ENCODE measurements around the gene C3orf20. TPM values are rescaled to one million over a fixed set of nuclear protein-coding genes. Genes with fewer than 3 reads are reported as not detected.
A peak's percentile ranks its signal among the peaks of the same experiment; 100 is the strongest.

The C3orf20 gene
- total and polyA plus RNA-seq, 9 of the 15 experiments (the other 6 are each of a cell fraction or from before 2014, with no cell fraction given) = 0.04 TPM; not detected in 8

DNA sequence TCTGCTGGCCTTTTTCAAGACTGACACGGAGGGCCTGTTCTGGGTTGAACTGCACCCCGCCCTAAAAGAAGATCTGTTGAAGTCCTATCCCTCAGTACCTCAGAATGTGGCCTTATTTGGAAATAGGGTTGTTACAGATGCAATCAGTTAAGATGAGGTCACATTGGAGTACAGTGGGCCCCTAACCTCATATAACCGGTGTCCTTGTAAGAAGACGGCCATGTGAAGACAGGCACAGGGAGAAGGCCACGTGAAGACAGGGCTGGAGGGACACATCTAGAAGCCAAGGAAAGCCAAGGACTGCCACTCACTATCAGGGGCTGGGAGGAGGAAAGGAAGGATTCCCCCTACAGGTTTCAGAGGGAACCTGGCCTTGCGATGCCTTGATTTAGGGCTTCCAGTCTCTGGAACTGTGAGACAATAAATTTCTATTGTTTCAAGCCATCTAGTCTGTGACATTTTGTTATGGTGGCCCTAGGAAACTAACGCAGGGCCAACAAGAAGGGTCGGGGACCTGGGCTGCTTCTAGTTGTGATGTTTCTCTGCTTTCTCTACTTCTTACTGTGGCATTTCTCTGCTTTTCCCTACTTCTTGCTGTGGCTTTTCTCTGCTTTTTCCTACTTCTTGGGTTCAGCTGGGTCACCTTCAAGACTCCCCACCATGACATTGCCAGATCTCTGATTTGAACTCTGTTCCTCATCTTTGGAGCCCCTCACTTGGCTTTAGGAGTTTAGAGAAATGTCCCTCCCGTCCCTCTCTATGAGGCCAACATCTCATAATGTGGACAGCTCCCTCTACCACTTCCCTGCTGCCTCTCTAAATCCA is 28.1 kb upstream of the C3orf20 start (continued):
- TF ChIP-seq, protein P1, sequence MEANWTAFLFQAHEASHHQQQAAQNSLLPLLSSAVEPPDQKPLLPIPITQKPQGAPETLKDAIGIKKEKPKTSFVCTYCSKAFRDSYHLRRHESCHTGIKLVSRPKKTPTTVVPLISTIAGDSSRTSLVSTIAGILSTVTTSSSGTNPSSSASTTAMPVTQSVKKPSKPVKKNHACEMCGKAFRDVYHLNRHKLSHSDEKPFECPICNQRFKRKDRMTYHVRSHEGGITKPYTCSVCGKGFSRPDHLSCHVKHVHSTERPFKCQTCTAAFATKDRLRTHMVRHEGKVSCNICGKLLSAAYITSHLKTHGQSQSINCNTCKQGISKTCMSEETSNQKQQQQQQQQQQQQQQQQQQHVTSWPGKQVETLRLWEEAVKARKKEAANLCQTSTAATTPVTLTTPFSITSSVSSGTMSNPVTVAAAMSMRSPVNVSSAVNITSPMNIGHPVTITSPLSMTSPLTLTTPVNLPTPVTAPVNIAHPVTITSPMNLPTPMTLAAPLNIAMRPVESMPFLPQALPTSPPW (CRISPR knock-in tag; IDR thresholded peaks at IDR 0.05) = peak; percentile 88
- no peak for TF ChIP-seq FOXP1 (CRISPR knock-in tag; IDR thresholded peaks at IDR 0.05)
- TF ChIP-seq ASH1L (IDR thresholded peaks at IDR 0.05; ENCODE audit: borderline replicate concordance, low read depth, partially characterized antibody) = no peak
- TF ChIP-seq NCOA2 (IDR thresholded peaks at IDR 0.05; ENCODE audit: partially characterized antibody in 2 of 2) = no peak
- no peak for TF ChIP-seq POLR3A (IDR thresholded peaks at IDR 0.05; ENCODE audit: borderline replicate concordance, extremely low read depth, insufficient read depth, insufficient read length)
- TF ChIP-seq MYC (IDR thresholded peaks at IDR 0.05; ENCODE audit: low read depth, low read length) = peak; percentile 92
- TF ChIP-seq MYC (CRISPR knock-in tag; IDR thresholded peaks at IDR 0.05; ENCODE audit: borderline replicate concordance, low read depth) = no peak
- no peak for TF ChIP-seq KDM1A (IDR thresholded peaks at IDR 0.05)
- TF ChIP-seq ZNF507 (tag; conservative IDR thresholded peaks at IDR 0.05) = no peak
- TF ChIP-seq ZNF217 (CRISPR knock-in tag; IDR thresholded peaks at IDR 0.05) = no peak
- TF ChIP-seq, protein P2, sequence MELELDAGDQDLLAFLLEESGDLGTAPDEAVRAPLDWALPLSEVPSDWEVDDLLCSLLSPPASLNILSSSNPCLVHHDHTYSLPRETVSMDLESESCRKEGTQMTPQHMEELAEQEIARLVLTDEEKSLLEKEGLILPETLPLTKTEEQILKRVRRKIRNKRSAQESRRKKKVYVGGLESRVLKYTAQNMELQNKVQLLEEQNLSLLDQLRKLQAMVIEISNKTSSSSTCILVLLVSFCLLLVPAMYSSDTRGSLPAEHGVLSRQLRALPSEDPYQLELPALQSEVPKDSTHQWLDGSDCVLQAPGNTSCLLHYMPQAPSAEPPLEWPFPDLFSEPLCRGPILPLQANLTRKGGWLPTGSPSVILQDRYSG (tag; conservative IDR thresholded peaks at IDR 0.05; ENCODE audit: low read depth) = no peak; the same call in none of the 2 replicates
- TF ChIP-seq THRAP3 (IDR thresholded peaks at IDR 0.05; ENCODE audit: borderline replicate concordance) = no peak
- TF ChIP-seq, protein P3, sequence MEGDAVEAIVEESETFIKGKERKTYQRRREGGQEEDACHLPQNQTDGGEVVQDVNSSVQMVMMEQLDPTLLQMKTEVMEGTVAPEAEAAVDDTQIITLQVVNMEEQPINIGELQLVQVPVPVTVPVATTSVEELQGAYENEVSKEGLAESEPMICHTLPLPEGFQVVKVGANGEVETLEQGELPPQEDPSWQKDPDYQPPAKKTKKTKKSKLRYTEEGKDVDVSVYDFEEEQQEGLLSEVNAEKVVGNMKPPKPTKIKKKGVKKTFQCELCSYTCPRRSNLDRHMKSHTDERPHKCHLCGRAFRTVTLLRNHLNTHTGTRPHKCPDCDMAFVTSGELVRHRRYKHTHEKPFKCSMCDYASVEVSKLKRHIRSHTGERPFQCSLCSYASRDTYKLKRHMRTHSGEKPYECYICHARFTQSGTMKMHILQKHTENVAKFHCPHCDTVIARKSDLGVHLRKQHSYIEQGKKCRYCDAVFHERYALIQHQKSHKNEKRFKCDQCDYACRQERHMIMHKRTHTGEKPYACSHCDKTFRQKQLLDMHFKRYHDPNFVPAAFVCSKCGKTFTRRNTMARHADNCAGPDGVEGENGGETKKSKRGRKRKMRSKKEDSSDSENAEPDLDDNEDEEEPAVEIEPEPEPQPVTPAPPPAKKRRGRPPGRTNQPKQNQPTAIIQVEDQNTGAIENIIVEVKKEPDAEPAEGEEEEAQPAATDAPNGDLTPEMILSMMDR (IDR thresholded peaks at IDR 0.05 in 2 of 3, conservative IDR thresholded peaks at IDR 0.05 in 1 of 3; ENCODE audit: insufficient read depth in 2 of 3, low read depth in 1 of 3, low read length in 3 of 3) = peak; percentile 36 to 57 (median 53); a peak in 3 of 6 replicates
- no peak for TF ChIP-seq NBN (IDR thresholded peaks at IDR 0.05; ENCODE audit: low read depth)
- TF ChIP-seq MTF1 (CRISPR knock-in tag; IDR thresholded peaks at IDR 0.05; ENCODE audit: borderline replicate concordance) = no peak
- no peak for TF ChIP-seq TCF7 (IDR thresholded peaks at IDR 0.05; ENCODE audit: borderline replicate concordance)
- TF ChIP-seq POLR3G (IDR thresholded peaks at IDR 0.05; ENCODE audit: extremely low read depth, insufficient read length, insufficient replicate concordance) = no peak
- TF ChIP-seq, protein P4, sequence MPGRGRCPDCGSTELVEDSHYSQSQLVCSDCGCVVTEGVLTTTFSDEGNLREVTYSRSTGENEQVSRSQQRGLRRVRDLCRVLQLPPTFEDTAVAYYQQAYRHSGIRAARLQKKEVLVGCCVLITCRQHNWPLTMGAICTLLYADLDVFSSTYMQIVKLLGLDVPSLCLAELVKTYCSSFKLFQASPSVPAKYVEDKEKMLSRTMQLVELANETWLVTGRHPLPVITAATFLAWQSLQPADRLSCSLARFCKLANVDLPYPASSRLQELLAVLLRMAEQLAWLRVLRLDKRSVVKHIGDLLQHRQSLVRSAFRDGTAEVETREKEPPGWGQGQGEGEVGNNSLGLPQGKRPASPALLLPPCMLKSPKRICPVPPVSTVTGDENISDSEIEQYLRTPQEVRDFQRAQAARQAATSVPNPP (IDR thresholded peaks at IDR 0.05; ENCODE audit: borderline replicate concordance, insufficient read depth, insufficient read length) = no peak
- TF ChIP-seq, protein P5, sequence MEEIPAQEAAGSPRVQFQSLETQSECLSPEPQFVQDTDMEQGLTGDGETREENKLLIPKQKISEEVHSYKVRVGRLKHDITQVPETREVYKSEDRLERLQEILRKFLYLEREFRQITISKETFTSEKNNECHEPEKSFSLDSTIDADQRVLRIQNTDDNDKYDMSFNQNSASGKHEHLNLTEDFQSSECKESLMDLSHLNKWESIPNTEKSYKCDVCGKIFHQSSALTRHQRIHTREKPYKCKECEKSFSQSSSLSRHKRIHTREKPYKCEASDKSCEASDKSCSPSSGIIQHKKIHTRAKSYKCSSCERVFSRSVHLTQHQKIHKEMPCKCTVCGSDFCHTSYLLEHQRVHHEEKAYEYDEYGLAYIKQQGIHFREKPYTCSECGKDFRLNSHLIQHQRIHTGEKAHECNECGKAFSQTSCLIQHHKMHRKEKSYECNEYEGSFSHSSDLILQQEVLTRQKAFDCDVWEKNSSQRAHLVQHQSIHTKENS (CRISPR knock-in tag; IDR thresholded peaks at IDR 0.05) = no peak
- no peak for TF ChIP-seq RBM22 (IDR thresholded peaks at IDR 0.05; ENCODE audit: low read depth, low read length, poor library complexity, severe bottlenecking)
- TF ChIP-seq TRIM28 (IDR thresholded peaks at IDR 0.05) = no peak
